Fibroblast of peridontal ligament (primary cell): ENCODE measurements around the gene ASB13.
A peak's percentile ranks its signal among the peaks of the same experiment; 100 is the strongest.
"Not testable (repeated sequence)": the region's sequence is repeated elsewhere in the genome, so short reads cannot be mapped to it uniquely, and the experiment has no call there.

Experiments
- DNase-seq: peaks from one replicate; pipeline ENCODE4 v3.0.0-alpha.2; 2010; ENCODE audit errors: extremely low read depth

Gene ASB13

DNA sequence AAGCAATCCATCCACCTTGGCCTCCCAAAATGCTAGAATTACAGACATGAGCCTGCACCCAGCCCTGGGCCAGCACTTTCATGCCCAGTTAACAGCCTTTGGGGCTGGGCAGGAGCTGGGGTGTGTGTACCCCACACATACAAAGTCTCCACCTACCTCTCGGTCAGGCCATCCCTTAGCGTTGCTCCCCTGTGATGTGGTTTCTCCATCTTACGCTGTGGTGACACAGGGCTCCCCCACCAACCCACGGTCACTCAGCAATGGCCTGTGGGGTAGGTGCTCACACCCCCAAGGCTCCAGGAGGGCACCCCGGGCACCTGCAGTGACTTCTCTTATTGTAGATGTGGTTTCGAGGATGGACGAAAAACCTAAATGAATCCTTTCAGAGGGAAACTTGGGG lies 58.8 kb downstream of the ASB13 start:
- no peak for DNase-seq

DNA sequence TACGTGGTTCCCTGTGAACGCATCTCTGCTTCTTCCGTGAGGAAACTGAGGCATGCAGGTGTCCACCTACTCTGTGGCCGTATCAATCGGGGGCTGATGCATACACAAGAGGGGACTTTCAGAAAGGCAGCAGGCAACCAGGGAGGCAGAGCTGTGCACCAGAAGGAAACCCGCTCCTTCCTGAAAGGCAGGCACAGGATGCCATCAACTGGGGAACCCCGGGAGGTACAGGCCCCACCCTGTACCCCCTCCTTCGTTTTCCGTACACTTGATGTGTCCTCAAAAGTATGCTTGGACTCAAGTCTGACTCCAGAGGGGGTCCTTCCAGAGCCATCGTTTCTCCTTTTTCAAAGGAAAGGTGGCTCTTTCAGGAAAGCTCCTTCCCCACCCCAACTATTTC lies 59.5 kb downstream of the ASB13 start:
- no peak for DNase-seq

DNA sequence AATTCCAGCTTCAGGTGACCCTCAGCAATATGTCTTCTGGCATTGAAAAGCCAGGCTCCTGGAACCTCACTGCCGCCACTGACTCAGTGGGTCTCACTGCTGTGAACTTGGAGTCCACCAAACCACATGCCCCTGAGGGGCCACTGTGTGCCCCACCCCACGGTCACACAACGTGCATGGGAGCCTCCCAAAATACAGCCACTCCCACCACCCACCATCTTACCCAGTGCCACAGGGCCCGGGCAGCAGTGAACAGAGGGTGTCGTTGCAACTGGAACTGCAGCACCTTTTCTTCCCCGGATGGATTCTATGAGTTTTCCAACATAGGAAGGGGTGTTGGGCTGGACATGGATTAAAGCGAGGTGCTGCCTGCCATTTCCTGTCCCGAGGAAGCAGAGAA lies 60.1 kb downstream of the ASB13 start:
- no peak for DNase-seq

DNA sequence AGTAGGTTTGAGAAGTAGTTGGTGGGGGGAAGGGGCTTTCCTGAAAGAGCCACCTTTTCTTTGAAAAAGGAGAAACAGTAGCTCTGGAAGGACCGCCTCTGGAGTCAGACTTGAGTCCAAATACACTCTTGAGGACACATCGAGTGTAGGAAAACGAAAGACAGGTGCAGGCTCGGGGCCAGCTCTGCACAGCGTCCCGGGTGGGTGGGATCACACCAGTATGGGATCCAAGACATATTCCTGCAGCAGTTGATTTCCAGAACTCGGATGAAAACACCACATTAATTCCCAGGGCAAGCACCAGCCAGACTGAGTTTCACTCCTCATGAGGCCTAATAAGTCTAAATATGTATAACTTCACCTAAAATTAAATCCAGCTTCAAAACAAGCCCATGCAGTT lies 61.4 kb downstream of the ASB13 start:
- no peak for DNase-seq

DNA sequence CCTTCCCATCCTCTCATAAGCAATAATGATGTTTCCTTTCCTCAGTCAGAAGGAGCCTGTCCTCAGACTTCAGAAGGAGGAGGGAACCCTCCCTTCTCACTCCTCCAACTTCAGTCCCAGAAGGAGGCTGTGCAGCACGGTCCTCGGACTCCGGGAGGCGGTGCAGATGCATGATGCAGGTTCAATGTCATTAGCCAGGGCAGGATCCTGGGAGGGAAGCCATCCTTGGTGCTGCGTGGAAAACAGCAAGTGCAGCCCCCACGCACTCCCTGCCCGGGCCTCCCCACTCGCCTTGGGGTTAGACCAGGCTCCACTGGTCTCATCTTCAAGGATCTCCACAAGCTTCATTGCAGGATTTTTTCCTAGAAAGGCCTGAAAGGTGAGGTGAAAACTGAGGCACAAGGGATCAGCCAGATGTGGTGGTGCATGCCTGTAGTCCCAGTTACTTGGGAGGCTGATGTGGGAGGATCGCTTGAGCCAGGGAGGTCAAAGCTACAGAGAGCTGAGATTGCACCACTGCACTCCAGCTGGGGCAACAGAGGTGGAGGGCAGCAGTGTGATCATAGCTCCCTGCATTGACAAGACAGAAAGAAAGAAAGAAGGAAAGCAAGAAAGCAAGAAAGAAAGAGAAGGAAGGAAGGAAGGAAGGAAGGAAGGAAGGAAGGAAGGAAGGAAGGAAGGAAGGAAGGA lies 62.0 kb downstream of the ASB13 start:
- DNase-seq, result no peak

DNA sequence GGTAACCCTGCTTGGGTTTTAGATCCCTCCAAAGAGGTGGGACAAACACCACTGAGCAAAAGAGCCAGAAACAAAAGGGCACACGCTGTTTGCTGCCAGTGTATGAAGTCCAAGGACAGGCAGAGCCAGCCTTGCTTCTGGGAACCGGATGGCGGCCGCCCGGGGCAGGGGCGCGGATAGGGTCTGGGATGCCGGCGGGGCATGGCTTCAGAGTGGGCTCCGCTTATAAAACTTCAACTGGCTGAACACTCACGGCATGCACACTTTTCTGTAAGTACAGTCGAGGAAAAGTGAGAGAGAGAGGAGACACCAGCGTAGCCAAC lies 62.6 kb downstream of the ASB13 start:
- no peak for DNase-seq

DNA sequence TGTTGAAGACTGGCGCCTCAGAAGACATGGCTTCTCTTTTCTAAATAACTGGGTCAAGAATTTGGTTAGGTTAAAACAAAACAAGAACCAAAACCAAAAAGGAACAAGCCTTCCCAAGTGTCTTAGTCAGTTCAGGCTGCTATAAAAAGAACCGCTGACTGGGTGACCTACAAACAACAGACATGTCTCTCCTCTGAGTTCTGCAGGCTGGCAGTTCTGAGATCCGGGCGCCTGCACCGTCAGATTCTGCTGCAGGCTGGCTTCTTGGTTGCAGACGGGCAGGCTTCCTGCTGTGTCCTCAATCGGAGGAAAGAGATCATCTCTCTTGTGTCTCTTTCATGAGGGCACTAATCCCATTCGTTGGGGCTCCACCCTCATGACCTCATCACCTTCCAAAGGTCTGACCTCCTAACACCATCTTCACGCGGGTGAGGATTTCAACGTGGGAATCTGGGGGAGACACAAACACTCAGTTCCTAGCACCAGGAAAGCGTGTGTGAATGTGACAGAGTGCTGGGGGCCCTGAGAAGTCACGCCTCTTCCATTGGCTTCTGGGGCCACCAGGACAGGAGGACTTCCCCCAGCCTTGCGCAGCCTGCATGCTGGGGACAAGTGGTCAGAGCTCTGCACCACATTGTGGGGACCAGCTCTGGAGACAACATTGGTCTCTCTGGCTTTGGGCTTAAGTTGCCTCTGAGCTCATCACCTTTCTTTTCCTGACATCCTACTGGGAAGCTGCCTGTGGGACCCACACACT lies 63.1 kb downstream of the ASB13 start:
- DNase-seq, result no peak

DNA sequence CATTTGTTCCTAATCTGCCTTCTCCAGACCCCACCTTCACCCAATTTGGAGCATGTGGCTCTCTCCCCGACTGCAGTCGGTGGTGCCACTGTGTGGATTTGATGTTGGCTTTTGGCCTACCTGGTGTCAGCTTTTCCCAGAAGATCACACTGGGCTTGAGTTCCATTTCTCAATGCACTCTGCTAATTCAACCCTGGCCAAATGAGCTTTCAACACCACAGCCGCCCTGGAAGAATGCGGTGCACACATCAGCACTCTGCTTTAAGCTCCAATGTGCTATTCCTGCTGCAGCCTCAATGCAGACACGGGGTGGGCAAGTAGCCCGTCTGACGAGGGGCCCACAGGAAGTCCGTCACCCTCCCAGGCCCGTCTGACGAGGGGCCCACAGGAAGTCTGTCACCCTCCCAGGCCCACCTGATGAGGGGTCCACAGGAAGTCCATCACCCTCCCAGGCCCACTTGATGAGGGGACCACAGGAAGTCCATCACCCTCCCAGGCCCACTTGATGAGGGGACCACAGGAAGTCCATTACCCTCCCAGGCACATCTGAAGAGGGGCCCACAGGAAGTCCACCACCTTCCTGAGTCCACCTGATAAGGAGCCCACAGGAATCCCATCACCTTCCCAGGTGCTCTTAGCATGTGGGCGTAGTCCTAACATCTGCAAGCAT lies 64.4 kb downstream of the ASB13 start:
- no peak for DNase-seq

DNA sequence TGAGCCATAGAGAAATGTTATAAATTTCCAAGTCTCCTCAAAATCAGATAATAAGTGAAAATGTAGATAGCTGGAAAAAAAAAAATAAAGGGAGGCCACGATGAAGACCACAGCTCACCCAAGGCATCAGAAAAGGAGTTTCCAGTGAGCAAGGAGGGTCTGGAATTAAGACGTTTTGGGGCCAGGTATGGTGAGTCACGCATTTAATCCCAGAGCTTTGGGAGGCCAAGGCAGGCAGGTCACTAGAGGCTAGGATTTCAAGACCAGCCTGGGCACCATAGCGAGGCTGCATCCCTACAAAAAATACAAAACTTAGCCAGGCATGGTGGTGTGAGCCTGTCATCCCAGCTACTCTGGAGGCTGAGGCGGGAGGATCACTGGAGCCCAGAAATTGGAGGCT lies 65.5 kb downstream of the ASB13 start:
- no peak for DNase-seq

DNA sequence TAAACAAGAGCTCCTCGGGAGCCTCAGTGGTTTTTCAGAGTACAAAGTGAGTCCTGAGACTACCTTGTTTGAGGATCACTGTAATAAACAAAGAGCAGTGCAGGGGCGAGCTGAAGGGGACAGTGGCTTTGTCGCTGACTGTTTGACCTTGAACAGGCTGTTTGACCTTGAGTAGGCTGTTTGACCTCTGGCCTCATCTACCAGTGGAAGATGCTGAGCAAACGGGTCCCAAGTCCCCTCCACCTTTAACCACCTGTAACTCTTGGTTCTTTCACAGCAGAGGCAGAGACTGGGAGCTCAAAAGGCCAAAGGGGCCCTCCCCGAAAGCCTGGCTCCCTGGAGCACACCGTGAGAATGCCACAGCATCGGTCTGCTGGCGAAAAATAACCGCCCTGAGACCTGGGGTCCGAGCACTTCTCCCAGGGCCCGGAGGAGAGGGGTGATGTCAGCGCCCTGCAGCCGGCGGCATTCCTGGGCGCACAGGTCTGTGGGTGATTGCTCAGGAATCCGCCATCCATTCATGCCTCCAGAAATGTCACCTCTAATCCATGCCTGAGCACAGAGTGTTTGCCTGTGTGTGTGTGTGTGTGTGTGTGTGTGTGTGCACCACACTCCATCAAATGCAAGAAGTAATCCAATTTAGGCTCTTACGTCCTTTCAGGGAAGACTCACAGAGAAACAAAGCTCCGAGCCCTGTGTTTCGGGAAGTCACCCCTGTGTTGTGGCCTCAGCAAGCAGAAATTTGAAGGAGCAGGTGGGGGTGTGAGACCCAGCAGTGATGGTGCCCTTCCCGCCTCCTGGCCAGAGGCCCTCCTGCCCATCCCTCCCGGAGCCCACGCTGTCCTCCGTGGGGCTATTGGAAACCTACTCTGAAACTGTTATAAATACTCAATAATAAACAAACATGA lies 66.5 kb downstream of the ASB13 start:
- no peak for DNase-seq

DNA sequence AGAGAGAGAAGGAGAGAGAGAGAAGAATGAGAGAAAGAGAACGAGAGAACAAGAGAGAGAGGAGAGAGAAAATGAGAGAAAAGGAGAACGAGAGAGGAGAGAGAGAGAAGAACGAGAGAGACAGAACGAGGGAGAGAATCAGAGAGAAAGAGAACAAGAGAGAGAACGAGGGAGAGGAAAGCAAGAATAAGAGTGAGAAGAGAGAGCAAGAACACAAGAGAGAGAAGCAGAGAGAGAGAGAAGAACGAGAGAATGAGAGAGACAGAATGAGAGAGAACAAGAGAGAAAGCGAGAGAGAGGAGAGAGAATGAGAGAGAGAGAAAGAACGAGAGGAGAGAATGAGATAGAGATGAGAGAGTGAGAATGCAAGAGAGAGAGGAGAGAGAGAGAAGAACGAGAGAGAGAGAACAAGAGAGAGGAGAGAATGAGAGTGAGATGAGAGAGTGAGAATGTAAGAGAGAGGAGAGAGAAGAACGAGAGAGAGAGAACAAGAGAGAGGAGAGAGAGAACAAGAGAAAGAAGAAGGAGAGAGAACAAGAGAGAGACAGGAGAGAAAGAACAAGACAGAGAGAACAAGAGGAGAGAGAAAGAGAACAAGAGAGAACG lies 68.2 kb downstream of the ASB13 start:
- no peak for DNase-seq

DNA sequence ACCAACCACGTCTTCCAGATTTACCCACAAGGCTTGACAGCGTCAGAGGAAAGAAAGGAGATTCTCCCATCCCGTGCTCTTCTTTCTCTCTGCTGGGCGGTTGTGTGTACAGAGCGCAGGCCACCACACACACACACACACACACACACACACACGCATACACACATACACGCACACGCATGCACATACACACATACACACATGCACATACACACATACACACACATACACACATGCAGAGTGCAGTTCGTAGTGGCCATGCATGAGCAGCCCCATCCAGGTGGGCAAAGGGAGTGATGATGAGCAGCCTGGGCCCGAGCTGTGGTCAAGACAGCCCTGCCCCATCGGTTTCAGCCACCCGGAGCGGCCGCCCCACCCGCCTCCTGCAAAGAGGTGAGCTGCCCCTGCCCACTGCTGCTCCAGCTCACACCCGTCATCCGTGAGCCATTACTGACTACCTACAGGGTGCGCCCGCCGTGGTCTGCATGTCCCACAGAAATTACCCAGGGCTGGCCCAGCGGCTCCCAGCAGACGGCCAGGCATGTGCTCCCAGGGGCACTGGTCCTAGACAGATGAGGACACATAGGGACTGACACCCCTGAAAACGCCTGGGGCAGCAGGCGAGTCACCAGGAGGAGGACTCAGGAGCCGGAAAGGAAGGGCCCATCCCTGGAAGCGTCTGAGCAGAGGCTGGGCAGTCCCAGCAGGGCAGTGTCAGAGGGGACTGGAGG lies 69.6 kb downstream of the ASB13 start:
- no peak for DNase-seq

DNA sequence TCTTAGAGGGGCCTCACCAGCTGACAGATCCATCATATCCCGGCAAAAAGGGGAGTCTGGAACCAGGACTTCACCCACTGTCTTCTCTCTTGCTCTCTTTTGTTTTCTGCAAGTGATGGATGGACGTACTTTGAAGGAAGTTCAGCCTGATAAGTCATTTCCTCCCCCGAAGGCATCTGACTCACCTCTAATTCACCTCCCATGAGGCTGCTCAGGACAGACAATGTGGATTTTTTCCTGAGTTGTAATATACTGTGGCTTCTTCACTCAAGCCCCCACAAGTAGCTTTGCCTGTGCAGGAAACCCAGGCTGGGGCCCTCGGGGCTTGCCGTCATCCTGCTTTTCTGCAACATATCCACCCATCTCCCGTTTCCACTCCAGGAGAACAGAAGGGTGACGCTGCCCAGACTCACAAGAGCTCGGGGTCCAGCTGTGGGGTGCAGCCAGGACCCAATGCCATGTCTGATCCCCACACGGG lies 70.4 kb downstream of the ASB13 start:
- peak; percentile 66 for DNase-seq

DNA sequence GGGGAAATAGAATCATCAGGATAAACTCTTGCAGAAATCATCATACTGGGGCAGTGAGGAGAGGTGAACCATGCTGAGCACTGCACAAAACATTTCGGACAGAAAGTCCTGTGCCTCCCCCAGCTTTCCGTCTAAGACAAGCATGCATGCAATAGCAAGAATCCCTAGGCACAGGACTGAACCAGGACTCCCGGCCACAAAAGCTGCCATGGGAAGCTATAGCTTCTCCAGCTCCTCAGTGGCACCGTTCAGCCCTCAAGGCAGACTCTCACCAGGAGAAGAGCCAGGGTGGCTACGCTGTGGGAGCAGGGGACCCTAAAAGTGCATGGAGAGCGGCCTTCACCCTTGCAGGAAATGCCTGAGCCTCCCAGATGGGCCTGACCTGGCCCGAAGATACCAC lies 70.8 kb downstream of the ASB13 start:
- no peak for DNase-seq

DNA sequence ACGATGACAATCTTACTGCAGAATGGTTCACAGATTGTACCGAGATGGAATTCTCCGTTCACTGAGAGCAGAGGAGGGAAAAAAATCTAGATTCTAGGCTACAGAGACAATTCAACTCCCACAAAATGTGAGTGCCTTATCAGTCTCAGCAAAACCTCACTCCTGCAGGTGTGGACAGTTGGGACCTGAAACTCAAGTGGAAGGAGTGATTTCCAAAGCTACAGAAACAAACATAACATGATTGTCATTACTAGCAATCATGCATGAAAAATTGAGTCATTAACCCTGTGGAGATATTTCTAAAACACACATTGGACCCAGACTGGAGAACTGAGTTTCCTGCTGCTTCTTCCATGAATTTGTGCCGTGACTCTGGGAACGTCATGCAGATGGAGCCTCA lies 71.3 kb downstream of the ASB13 start:
- DNase-seq, result no peak

DNA sequence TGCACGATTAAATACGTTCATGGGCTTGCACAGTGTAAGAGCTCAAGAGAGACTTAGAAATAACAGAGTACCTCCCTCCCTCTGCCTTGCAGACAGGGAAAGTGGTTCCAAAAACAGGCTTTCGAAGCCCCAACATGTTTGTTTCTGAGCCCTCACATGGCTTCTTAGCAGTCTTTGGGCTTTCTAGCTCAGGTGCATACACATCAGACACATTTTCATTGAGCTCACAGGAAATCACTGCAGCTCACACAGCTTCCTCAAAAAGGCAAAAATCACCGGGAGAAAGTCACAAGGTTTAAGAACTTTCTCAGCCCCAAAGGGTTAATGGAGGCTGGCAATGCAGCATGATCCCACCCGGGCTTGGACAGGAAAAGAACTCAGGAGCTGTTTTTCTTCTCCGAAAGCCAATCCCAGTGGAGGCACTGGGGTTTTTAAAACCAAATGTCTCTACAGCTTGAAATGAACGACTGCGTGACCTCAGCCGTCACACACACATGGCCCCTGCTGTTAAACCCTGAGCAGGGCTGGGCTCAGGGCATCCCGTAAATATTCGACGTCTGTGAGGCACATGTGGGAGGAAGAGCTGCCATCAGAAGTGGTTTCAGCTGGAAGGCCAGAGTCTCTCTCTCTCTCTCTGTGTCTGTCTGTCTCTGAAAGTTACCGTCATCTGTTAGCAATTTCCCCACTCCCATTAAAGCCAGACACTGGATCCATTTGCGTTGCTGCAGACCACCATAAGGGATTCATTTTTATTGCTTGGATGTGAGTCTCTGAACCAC lies 71.9 kb downstream of the ASB13 start:
- DNase-seq, result peak; percentile 73

DNA sequence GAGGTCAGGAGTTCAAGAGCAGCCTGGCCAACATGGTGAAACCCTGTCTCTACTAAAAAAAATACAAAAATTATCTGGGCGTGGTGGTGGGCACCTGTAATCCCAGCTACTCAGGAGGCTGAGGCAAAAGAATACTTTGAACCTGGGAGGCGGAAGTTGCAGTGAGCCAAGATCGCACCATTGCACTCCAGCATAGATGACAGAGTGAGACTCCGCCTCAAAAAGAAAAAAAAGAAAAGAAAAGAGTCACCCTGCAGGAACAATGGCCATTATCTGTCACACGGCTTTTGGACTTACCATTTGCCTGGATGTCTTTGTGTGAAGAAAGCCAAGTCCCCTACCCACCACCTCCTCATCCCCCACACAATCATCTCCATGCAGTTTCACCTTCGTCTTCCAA lies 73.0 kb downstream of the ASB13 start:
- not testable (repeated sequence) for DNase-seq

DNA sequence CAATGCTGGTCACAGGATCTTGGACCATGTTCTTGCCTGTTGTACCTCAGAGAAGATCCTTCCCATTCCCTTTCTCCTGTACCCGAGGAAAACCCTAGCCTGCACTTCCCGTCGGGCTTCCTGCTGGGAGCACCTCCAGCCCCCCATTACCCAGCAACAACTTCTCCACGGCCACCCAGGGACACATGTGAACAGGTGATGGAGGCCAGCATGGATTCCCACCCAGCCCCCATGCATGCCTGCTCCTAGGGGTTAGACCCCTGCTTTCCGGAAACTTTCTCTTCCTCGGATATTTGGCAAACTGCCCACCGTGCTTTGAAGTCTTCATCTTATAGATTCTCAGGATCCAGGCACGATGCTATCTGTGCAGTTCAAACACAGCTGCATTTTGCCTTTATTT lies 74.3 kb downstream of the ASB13 start:
- no peak for DNase-seq

DNA sequence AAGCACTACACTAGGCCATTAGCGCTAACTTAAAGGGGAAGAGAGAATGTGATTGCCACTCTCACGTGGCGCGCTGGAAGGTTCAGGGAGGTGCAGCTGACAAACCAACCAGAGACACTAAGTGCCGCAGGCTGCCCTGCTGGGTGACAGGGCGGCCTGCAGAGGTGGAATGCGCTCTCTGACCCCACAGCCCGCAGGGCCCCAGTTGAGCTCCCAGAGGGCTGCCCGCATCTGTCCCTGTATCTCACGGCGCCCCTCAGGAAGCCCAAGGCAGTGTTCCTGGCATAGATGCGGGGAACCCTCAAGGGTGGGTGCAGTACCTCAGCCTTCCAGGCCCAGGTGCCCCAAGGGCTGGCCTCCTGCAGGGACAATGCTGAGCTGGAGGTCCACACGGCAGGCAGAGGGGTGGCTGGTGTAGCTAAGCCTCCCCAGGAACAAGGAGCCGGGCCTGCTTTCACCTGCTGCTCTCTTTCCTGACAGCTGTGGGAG lies 75.0 kb downstream of the ASB13 start:
- no peak for DNase-seq

DNA sequence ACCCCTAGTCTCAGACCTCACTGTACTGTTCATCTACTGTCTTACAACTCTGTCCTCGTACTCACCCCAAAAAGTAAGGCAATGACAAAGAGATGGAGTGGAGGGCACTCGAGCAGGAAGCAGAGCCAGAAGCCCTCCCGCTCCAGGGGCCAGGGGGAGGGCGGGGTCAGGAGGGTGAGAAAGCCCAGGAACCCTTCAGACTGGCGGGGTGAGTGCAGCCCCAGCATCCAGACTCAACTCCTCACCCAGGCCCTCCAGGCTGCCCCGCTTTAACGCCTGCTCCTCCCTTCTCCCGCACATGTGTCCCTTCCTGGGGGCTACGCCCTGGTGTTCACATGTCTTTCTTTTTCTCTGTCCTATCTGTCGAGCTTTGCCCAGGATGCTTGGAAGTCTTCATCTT lies 75.6 kb downstream of the ASB13 start:
- DNase-seq, result no peak
